Measurements from ENCODE around the gene UBD.

The UBD gene

DNA sequence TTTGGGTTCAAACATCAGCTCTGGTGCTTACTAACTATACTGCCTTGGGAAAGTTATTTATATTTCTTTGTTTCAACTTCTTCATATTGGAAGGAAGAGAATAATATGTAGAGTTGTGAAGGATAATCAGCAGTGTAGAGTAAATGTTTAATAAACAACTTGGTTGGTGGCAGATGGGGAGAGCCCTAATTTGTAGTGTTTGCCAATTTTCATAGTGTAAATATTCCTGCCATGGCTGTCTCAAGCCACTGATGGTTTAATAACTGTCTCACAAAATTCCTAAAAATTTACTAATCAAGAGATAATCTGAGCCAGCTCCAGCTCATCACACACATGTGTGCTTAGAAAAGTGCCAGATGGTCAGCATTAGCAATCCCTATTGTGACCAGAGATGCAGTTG is 25.3 kb upstream of the UBD start, which contains the start of gene OR2H2:
OR2H2 (plus strand) TSS at position 301 of the 400 bp plus-strand sequence. CDS start 2,824 bp downstream, outside the sequence.
- Histone ChIP-seq H3K36me3 (ENCODE audit: low read length) (no peaks in the 10 kb centered on the region), H3K9me2 (replicated peaks; ENCODE audit: insufficient read depth, low read length) (no peaks in the 10 kb centered on the region), H3K4me3 (ENCODE audit: insufficient read depth, low read length, poor library complexity, severe bottlenecking) (no peak within 1 kb of the TSS), H3K27ac (ENCODE audit: low read depth, low read length) (no peak within 1 kb of the TSS), H3K79me2 (ENCODE audit: insufficient read depth, low read length) (no peaks in the 10 kb centered on the region), H2AFZ (ENCODE audit: low read depth, low read length, severe bottlenecking) (no peak within 1 kb of the TSS), H3K9ac (ENCODE audit: low read length) (no peak within 1 kb of the TSS), H3K4me2 (ENCODE audit: low read depth, low read length, poor library complexity, severe bottlenecking) (no peak within 1 kb of the TSS), H3K9me3 (ENCODE audit: insufficient read depth, low read length) (no peaks in the 10 kb centered on the region), H4K20me1 (ENCODE audit: low read depth, low read length) (no peaks in the 10 kb centered on the region), H3K27me3 (ENCODE audit: low read length) (no peaks in the 10 kb centered on the region), H3F3A (ENCODE audit: insufficient read depth) (no peaks in the 10 kb centered on the region)
- no peak for TF ChIP-seq CTCF (IDR thresholded peaks at IDR 0.05; ENCODE audit: insufficient read depth, low read length, poor library complexity, severe bottlenecking)
- no peak for TF ChIP-seq EZH2phosphoT487 (conservative IDR thresholded peaks at IDR 0.05; ENCODE audit: low read length)

DNA sequence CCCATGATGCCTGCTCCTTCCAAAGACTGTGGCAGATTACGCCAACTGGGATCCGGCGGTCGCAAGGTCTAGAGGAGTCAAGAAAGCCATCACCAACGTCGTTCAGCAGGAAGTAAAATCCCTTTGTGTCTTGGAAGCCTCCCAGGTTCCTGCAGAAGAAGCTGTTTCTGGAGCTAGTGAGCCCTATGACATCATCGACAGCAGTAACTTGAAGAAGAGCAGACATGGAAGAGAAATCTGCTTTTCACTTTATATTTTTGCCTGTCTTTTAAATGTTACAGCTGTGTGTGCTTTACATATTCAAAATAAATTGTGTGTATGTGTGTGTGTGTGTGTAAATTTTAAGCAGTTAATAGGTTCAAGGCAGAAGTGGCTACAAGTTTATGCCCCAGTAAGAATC is 18.0 kb upstream of the UBD start:
- no peaks in the 10 kb centered on the region for H3K9me3 ChIP-seq (ENCODE audit: insufficient read depth, low read length)
- no peak overlapping the region for H3K4me2 ChIP-seq (ENCODE audit: low read depth, low read length, poor library complexity, severe bottlenecking)
- no peaks in the 10 kb centered on the region for H4K20me1 ChIP-seq (ENCODE audit: low read depth, low read length)
- H2AFZ ChIP-seq (ENCODE audit: low read depth, low read length, severe bottlenecking) = no peak overlapping the region
- no peaks in the 10 kb centered on the region for H3K27me3 ChIP-seq (ENCODE audit: low read length)
- no peak for TF ChIP-seq CTCF (IDR thresholded peaks at IDR 0.05; ENCODE audit: insufficient read depth, low read length, poor library complexity, severe bottlenecking)
- no peak for TF ChIP-seq EZH2phosphoT487 (conservative IDR thresholded peaks at IDR 0.05; ENCODE audit: low read length)
- H3K27ac ChIP-seq (ENCODE audit: low read depth, low read length) = no peak overlapping the region
- H3K4me3 ChIP-seq (ENCODE audit: insufficient read depth, low read length, poor library complexity, severe bottlenecking) = no peak overlapping the region
- no peaks in the 10 kb centered on the region for H3K79me2 ChIP-seq (ENCODE audit: insufficient read depth, low read length)
- H3K36me3 ChIP-seq (ENCODE audit: low read length) = no peaks in the 10 kb centered on the region
- no peaks in the 10 kb centered on the region for H3K9me2 ChIP-seq (replicated peaks; ENCODE audit: insufficient read depth, low read length)
- H3K9ac ChIP-seq (ENCODE audit: low read length) = no peak overlapping the region
- no peaks in the 10 kb centered on the region for H3F3A ChIP-seq (ENCODE audit: insufficient read depth)

DNA sequence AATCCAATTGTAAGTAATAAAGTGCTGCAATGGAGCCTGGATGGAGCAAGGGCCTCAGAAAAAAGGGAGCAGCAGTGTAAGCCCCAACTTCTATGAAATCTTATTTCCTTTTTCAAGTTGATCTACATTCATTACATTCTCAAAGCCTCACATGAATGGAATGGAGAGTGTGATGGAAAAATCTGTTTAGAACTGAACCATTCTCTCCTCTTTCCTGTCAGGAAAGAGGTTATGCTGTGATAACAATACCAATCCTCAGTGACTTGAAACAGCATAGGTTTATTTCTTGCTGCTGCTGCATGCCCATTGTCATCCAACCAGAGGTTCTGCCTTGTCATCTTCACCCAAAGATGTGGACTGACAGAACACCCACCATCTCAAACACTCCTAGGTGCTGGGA is 16.5 kb upstream of the UBD start:
- Histone ChIP-seq H3K9ac (ENCODE audit: low read length) (no peak overlapping the region), H4K20me1 (ENCODE audit: low read depth, low read length) (no peaks in the 10 kb centered on the region), H2AFZ (ENCODE audit: low read depth, low read length, severe bottlenecking) (no peak overlapping the region), H3K27ac (ENCODE audit: low read depth, low read length) (no peak overlapping the region), H3K79me2 (ENCODE audit: insufficient read depth, low read length) (no peaks in the 10 kb centered on the region), H3K27me3 (ENCODE audit: low read length) (no peaks in the 10 kb centered on the region), H3K4me2 (ENCODE audit: low read depth, low read length, poor library complexity, severe bottlenecking) (no peak overlapping the region), H3K9me3 (ENCODE audit: insufficient read depth, low read length) (no peaks in the 10 kb centered on the region), H3K36me3 (ENCODE audit: low read length) (no peaks in the 10 kb centered on the region), H3K9me2 (replicated peaks; ENCODE audit: insufficient read depth, low read length) (no peaks in the 10 kb centered on the region), H3F3A (ENCODE audit: insufficient read depth) (no peaks in the 10 kb centered on the region), H3K4me3 (ENCODE audit: insufficient read depth, low read length, poor library complexity, severe bottlenecking) (no peak overlapping the region)
- TF ChIP-seq EZH2phosphoT487 (conservative IDR thresholded peaks at IDR 0.05; ENCODE audit: low read length) = no peak

GRCh38 chr6:29567991-29568390 is 8.5 kb upstream of the UBD start:
- Histone ChIP-seq H3F3A (ENCODE audit: insufficient read depth) (no peaks in the 10 kb centered on the region), H3K27ac (ENCODE audit: low read depth, low read length) (no peak overlapping the region), H2AFZ (ENCODE audit: low read depth, low read length, severe bottlenecking) (no peak overlapping the region), H3K27me3 (ENCODE audit: low read length) (0 out of 2 replicates have a peak, but pooled peaks cover 3% of the 10 kb centered on the region), H3K9me2 (replicated peaks; ENCODE audit: insufficient read depth, low read length) (no peaks in the 10 kb centered on the region), H3K9me3 (ENCODE audit: insufficient read depth, low read length) (no peaks in the 10 kb centered on the region), H3K9ac (ENCODE audit: low read length) (no peak overlapping the region), H3K4me3 (ENCODE audit: insufficient read depth, low read length, poor library complexity, severe bottlenecking) (no peak overlapping the region), H3K4me2 (ENCODE audit: low read depth, low read length, poor library complexity, severe bottlenecking) (no peak overlapping the region), H4K20me1 (ENCODE audit: low read depth, low read length) (no peaks in the 10 kb centered on the region), H3K79me2 (ENCODE audit: insufficient read depth, low read length) (no peaks in the 10 kb centered on the region), H3K36me3 (ENCODE audit: low read length) (no peaks in the 10 kb centered on the region)
- TF ChIP-seq CTCF (IDR thresholded peaks at IDR 0.05; ENCODE audit: insufficient read depth, low read length, poor library complexity, severe bottlenecking) = no peak
- TF ChIP-seq EZH2phosphoT487 (conservative IDR thresholded peaks at IDR 0.05; ENCODE audit: low read length) = no peak
